H9 (cell line): ENCODE results near the gene USP35. TPM values are rescaled to one million over a fixed set of nuclear protein-coding genes. Genes with fewer than 3 reads are reported as not detected.

Experiments
- DNase-seq: peaks from one replicate; pipeline ENCODE4 v3.0.0-alpha.2; 2017
- H2AFZ ChIP-seq: one replicate; pipeline ENCODE4 v1.6.1; 2013; ENCODE audit warnings: mild to moderate bottlenecking, low read length, control low read depth, moderate library complexity
- H2AK5ac ChIP-seq: 2 replicates; pipeline ENCODE4 v1.6.1; 2013; ENCODE audit warnings: low read length, control low read depth, mixed read lengths; ENCODE audit not compliant: insufficient read length
- H2BK120ac ChIP-seq: one replicate; pipeline ENCODE4 v1.6.1; 2013; ENCODE audit warnings: low read depth, mild to moderate bottlenecking, low read length, control low read depth, inconsistent platforms; ENCODE audit not compliant: poor library complexity, severe bottlenecking
- H2BK12ac ChIP-seq: 2 replicates; pipeline ENCODE4 v1.6.1; 2013; ENCODE audit warnings: low read length, control low read depth, mixed read lengths, low read depth; ENCODE audit not compliant: insufficient read length
- H2BK15ac ChIP-seq: 2 replicates; pipeline ENCODE4 v1.6.1; 2013; ENCODE audit warnings: low read depth, low read length, control low read depth
- H2BK20ac ChIP-seq: one replicate; pipeline ENCODE4 v1.6.1; 2013; ENCODE audit warnings: low read depth, mild to moderate bottlenecking, low read length, control low read depth, inconsistent platforms; ENCODE audit not compliant: poor library complexity, severe bottlenecking
- H2BK5ac ChIP-seq: 2 replicates; pipeline ENCODE4 v1.6.1; 2013; ENCODE audit warnings: low read length, control low read depth, mixed read lengths; ENCODE audit not compliant: insufficient read length
- H3K14ac ChIP-seq: 2 replicates; pipeline ENCODE4 v1.6.1; 2013; ENCODE audit warnings: low read length, control low read depth; ENCODE audit not compliant: insufficient read depth
- H3K18ac ChIP-seq: 2 replicates; pipeline ENCODE4 v1.6.1; 2013; ENCODE audit warnings: low read depth, mild to moderate bottlenecking, mixed read lengths, low read length, control low read depth; ENCODE audit not compliant: insufficient read length
- H3K23ac ChIP-seq: 2 replicates; pipeline ENCODE4 v1.6.1; 2013; ENCODE audit warnings: low read length, control low read depth, mixed read lengths, low read depth; ENCODE audit not compliant: insufficient read length
- H3K23me2 ChIP-seq: 2 replicates; pipeline ENCODE4 v1.6.1; 2013; ENCODE audit warnings: low read depth, mild to moderate bottlenecking, mixed read lengths, low read length, control low read depth; ENCODE audit not compliant: insufficient read length, poor library complexity, severe bottlenecking
- H3K27ac ChIP-seq: 2 replicates; pipeline ENCODE4 v1.5.1; 2013; ENCODE audit warnings: low read length, control low read depth, mixed read lengths, low read depth; ENCODE audit not compliant: insufficient read length
- H3K27me3 ChIP-seq: 2 replicates; pipeline ENCODE4 v1.6.1; 2013; ENCODE audit warnings: low read length, control low read depth, inconsistent platforms; ENCODE audit not compliant: insufficient read depth
- H3K4ac ChIP-seq: 2 replicates; pipeline ENCODE4 v1.6.1; 2013; ENCODE audit warnings: low read depth, mild to moderate bottlenecking, control low read depth, inconsistent platforms, low read length, moderate library complexity
- H3K4me1 ChIP-seq: 2 replicates; pipeline ENCODE4 v1.6.1; 2013; ENCODE audit warnings: low read length, control low read depth, inconsistent platforms; ENCODE audit not compliant: insufficient read depth
- H3K4me2 ChIP-seq: 2 replicates; pipeline ENCODE4 v1.6.1; 2013; ENCODE audit warnings: low read length, control low read depth, mixed read lengths; ENCODE audit not compliant: insufficient read length, insufficient read depth
- H3K56ac ChIP-seq: 2 replicates; pipeline ENCODE4 v1.6.1; 2013; ENCODE audit warnings: low read depth, mild to moderate bottlenecking, mixed read lengths, low read length, control low read depth; ENCODE audit not compliant: insufficient read length
- H3K79me1 ChIP-seq: 2 replicates; pipeline ENCODE4 v1.6.1; 2013; ENCODE audit warnings: low read depth, mild to moderate bottlenecking, moderate library complexity, low read length, control low read depth, inconsistent platforms; ENCODE audit not compliant: insufficient read depth, poor library complexity, severe bottlenecking
- H3K79me2 ChIP-seq: 2 replicates; pipeline ENCODE4 v1.6.1; 2013; ENCODE audit warnings: low read length, control low read depth, inconsistent platforms; ENCODE audit not compliant: insufficient read depth
- H3K9ac ChIP-seq: 2 replicates; pipeline ENCODE4 v1.6.1; 2013; ENCODE audit warnings: low read length, control low read depth, mixed read lengths; ENCODE audit not compliant: insufficient read length; ENCODE audit errors: extremely low read depth
- H3K9me3 ChIP-seq: one replicate; pipeline ENCODE4 v1.6.1; 2013; ENCODE audit warnings: low read depth, low read length, inconsistent platforms; ENCODE audit not compliant: control insufficient read depth
- H3T11ph ChIP-seq: one replicate; pipeline ENCODE4 v1.6.1; 2013; ENCODE audit warnings: mild to moderate bottlenecking, low read length, control low read depth, inconsistent platforms
- H4K20me1 ChIP-seq: one replicate; pipeline ENCODE4 v1.6.1; 2013; ENCODE audit not compliant: control insufficient read depth, insufficient read length, insufficient read depth
- H4K5ac ChIP-seq: 2 replicates; pipeline ENCODE4 v1.6.1; 2013; ENCODE audit warnings: low read depth, mild to moderate bottlenecking, mixed read lengths, low read length, control low read depth; ENCODE audit not compliant: insufficient read length
- H4K8ac ChIP-seq: replicated peaks from 2 replicates; pipeline ENCODE4 v1.6.1; 2013; ENCODE audit warnings: low read length, control low read depth, mixed read lengths, low read depth; ENCODE audit not compliant: insufficient read length
- H4K91ac ChIP-seq: 2 replicates; pipeline ENCODE4 v1.6.1; 2013; ENCODE audit warnings: low read depth, mild to moderate bottlenecking, moderate library complexity, mixed read lengths, low read length, control low read depth; ENCODE audit not compliant: insufficient read length
- H3K27ac Mint-ChIP-seq, 3 experiments: 2 replicates in 2 of 3; 3 replicates in 1 of 3; pipeline ENCODE4 v1.8.0; 2020 to 2021; ENCODE audit warnings: mixed read lengths in 3 of 3, mild to moderate bottlenecking in 1 of 3, moderate library complexity in 1 of 3
- H3K27me3 Mint-ChIP-seq: 2 replicates; pipeline ENCODE4 v1.8.0; 2021; ENCODE audit warnings: low read depth, mild to moderate bottlenecking, moderate library complexity, mixed read lengths
- H3K36me3 Mint-ChIP-seq, 3 experiments: 2 replicates in 2 of 3; 3 replicates in 1 of 3; pipeline ENCODE4 v1.8.0; 2020 to 2021; ENCODE audit warnings: low read depth in 3 of 3, mixed read lengths in 3 of 3; ENCODE audit not compliant: insufficient read depth in 1 of 3
- H3K4me1 Mint-ChIP-seq, 2 experiments: 2 replicates each; pipeline ENCODE4 v1.8.0; 2020; ENCODE audit warnings: mixed read lengths in 2 of 2
- H3K4me3 Mint-ChIP-seq, 2 experiments: 2 replicates in 1 of 2; 3 replicates in 1 of 2; pipeline ENCODE4 v1.8.0; 2020 to 2021; ENCODE audit warnings: mild to moderate bottlenecking in 2 of 2, mixed read lengths in 2 of 2, moderate library complexity in 1 of 2
- H3K9me3 Mint-ChIP-seq, 2 experiments: 2 replicates in 1 of 2; 3 replicates in 1 of 2; pipeline ENCODE4 v1.8.0; 2020; ENCODE audit warnings: mild to moderate bottlenecking in 2 of 2, mixed read lengths in 2 of 2, moderate library complexity in 1 of 2
- CTCF ChIP-seq: fragments of 200-600 bp; sonication (generic); conservative IDR thresholded peaks from 3 replicates; pipeline ENCODE4 v1.8.0; 2021; ENCODE audit warnings: antibody characterized with exemption, mild to moderate bottlenecking
- WGBS: extraction: QIAGEN DNeasy Blood & Tissue Kit; methylation state at CpG from one replicate; pipeline ENCODE4 v1.1.7; 2013; ENCODE audit warnings: missing lambda C conversion rate, low lambda C conversion rate, mixed read lengths; ENCODE audit not compliant: insufficient read length; ENCODE audit errors: extremely low coverage; 5-methylcytosine and 5-hydroxymethylcytosine counted together
- total RNA-seq: library from RNA; stranded (reverse); gene quantifications from 2 replicates; pipeline ENCODE4 v1.2.1, GENCODE V29; 2021

The USP35 gene
- total RNA-seq, 1 experiment from 2014 or later = 6.8 TPM

GRCh38 chr11:78195917-78196560 is 7.3 kb downstream of the USP35 start:
- no CpG with 5 or more reads among the region's 60 CpGs for WGBS

More at GRCh38 chr11:78195917-78196560, 7.3 kb downstream of the USP35 start:
- Histone ChIP-seq H2BK12ac (no peak overlapping the region), H3K79me2 (no peaks in the 10 kb centered on the region), H4K20me1 (no peaks in the 10 kb centered on the region), H3K4me1 (no peaks in the 10 kb centered on the region), H3T11ph (no peak overlapping the region), H4K5ac (no peak overlapping the region), H3K14ac (no peak overlapping the region), H3K4me2 (no peak overlapping the region), H2AK5ac (no peak overlapping the region), H2BK5ac (no peak overlapping the region), H2BK120ac (no peak overlapping the region), H3K27ac (no peak overlapping the region), H2BK15ac (no peak overlapping the region), H3K27me3 (no peaks in the 10 kb centered on the region), H2AFZ (no peak overlapping the region), H3K23ac (no peak overlapping the region), H4K91ac (no peak overlapping the region), H3K18ac (no peak overlapping the region), H2BK20ac (no peak overlapping the region), H3K9ac (no peak overlapping the region), H3K9me3 (no peaks in the 10 kb centered on the region), H3K79me1 (no peaks in the 10 kb centered on the region), H4K8ac (no peak overlapping the region), H3K4ac (no peak overlapping the region), H3K56ac (no peak overlapping the region), H3K23me2 (no peaks in the 10 kb centered on the region)
- 0 out of 5 replicates have a peak overlapping the region, but pooled peaks of 1 of the 2 experiments have one; percentile 53 for H3K4me3 Mint-ChIP-seq
- no peaks in the 10 kb centered on the region; a peak in 1 of 5 replicates for H3K9me3 Mint-ChIP-seq
- peaks cover 0 to 7% (median 0%) of the 10 kb centered on the region in 3 experiments; a peak in 3 of 7 replicates for H3K36me3 Mint-ChIP-seq
- no peak overlapping the region for H3K27ac Mint-ChIP-seq
- no peak for TF ChIP-seq CTCF
- no peak for DNase-seq
- no peaks in the 10 kb centered on the region for H3K27me3 Mint-ChIP-seq
- H3K4me1 Mint-ChIP-seq = no peaks in the 10 kb centered on the region
